ENCODE data around the gene TASOR. TPM values are rescaled to one million over a fixed set of nuclear protein-coding genes. Genes with fewer than 3 reads are reported as not detected.

TASOR gene
- total and polyA plus RNA-seq, 2 of the 8 experiments (the other 6 are each of a cell fraction or from before 2014, with no cell fraction given), result 12.2 to 45.5 TPM

DNA sequence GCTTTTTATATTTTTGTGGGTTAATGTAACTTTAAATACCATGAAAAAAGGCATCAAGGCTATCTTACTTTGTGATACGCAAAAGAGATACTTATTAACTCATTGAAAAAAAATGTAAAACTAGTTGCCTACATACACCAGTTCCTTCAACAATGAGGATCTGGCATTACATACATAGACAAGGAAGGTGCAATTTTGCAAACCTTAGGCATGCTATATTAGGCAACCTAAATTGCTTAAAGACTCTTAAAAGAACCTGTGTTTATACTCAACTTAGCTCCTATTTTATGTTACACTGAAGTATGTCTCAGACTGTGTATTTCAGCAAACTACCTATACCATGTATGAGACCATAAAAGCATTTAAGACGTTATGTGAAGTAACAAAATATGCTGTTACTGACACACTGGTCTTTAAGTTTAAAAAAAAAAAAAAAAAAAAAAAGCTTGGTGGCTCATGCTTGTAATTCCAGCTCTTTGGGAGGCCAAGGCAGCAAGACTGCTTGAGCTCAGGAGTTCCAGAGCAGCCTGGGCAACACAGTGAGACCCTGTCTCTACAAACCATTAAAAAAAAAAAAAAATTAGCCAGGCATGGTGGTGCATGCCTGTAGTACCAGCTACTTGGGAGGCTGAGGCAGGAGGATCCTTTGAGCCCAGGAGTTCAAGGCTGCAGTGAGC is 9.1 kb downstream of the TASOR start:
- Histone ChIP-seq H3K9me3 (ENCODE audit: insufficient read depth in 2 of 2, low read depth in 1 of 2, low read length in 1 of 2) (no peaks in the 10 kb centered on the region), H3K79me2 (ENCODE audit: control insufficient read depth in 1 of 2, insufficient read depth in 2 of 2, low read length in 2 of 2) (peaks cover 0 to 34% of the 10 kb centered on the region in 2 experiments; a peak in 2 of 4 replicates), H3K9ac (replicated peaks in 1 of 4; ENCODE audit: extremely low read depth in 1 of 4, low read depth in 3 of 4, low read length in 3 of 4) (no peak overlapping the region), H3K23ac (ENCODE audit: insufficient read length) (no peak overlapping the region), H4K5ac (ENCODE audit: insufficient read length, low read depth, low read length) (no peak overlapping the region), H4K20me1 (replicated peaks in 1 of 2; ENCODE audit: control insufficient read depth in 1 of 2, insufficient read depth in 2 of 2, low read length in 2 of 2) (no peaks in the 10 kb centered on the region), H2BK20ac (ENCODE audit: low read length) (no peak overlapping the region), H3K36me3 (ENCODE audit: control insufficient read depth in 2 of 4, insufficient read depth in 4 of 4, low read length in 3 of 4) (peaks cover 3 to 36% (median 15%) of the 10 kb centered on the region in 4 experiments; a peak in 6 of 8 replicates), H3K4me3 (ENCODE audit: extremely low read depth in 1 of 4, insufficient read depth in 2 of 4, low read depth in 3 of 4, low read length in 4 of 4) (no peak overlapping the region), H4K8ac (ENCODE audit: extremely low read depth, insufficient read depth, low read length) (no peak overlapping the region), H2AFZ (ENCODE audit: low read length) (no peak overlapping the region), H2BK120ac (replicated peaks; ENCODE audit: low read depth, low read length) (no peak overlapping the region), H3K4ac (replicated peaks; ENCODE audit: insufficient read length, low read depth, low read length) (no peak overlapping the region), H2AK5ac (ENCODE audit: low read depth, low read length) (no peak overlapping the region), H3K4me2 (ENCODE audit: insufficient read depth in 1 of 2, low read depth in 2 of 2, low read length in 2 of 2) (no peak overlapping the region), H3K4me1 (replicated peaks in 1 of 4; ENCODE audit: control insufficient read depth in 3 of 4, insufficient read depth in 4 of 4, low read length in 3 of 4) (no peaks in the 10 kb centered on the region), H3K23me2 (ENCODE audit: low read depth, low read length) (no peaks in the 10 kb centered on the region), H3K14ac (ENCODE audit: insufficient read length) (no peak overlapping the region), H2BK15ac (ENCODE audit: low read length) (no peak overlapping the region), H3K79me1 (ENCODE audit: low read depth, low read length) (no peaks in the 10 kb centered on the region), H2BK5ac (ENCODE audit: low read depth, low read length) (no peak overlapping the region), H4K91ac (replicated peaks; ENCODE audit: insufficient read length, low read length) (no peak overlapping the region), H3K56ac (replicated peaks; ENCODE audit: insufficient read length, low read depth, low read length) (no peak overlapping the region), H3K27ac (ENCODE audit: low read depth, low read length) (no peak overlapping the region), H2BK12ac (ENCODE audit: low read depth, low read length) (no peak overlapping the region), H3K27me3 (replicated peaks in 1 of 4; ENCODE audit: control insufficient read depth in 3 of 4, extremely low read depth in 1 of 4, insufficient read depth in 3 of 4, low read length in 3 of 4) (no peaks in the 10 kb centered on the region), H3K18ac (ENCODE audit: extremely low read depth, low read length) (no peak overlapping the region)
- ChIA-PET CTCF (ENCODE audit: partially characterized antibody) (interaction anchor here (0.6 to 1.2 kb wide), 6 partner anchors 29 to 1535 kb away, joined by 3 to 5 read pairs (median 4); no protein-coding TSS in a partner anchor), POLR2A (ENCODE audit: partially characterized antibody) (interaction anchor here (2.7 kb wide), 1 partner anchor 9 kb away, joined by 14 read pairs; the partner anchor contains the start of gene TASOR)
- no peak for DNase-seq (ENCODE audit: low read depth in 1 of 2, low spot score in 2 of 2)
- WGBS, 2 experiments (ENCODE audit: extremely low coverage in 1 of 2, insufficient coverage in 1 of 2, insufficient read length in 1 of 2, insufficient replicate concordance in 2 of 2, low coverage in 1 of 2, low lambda C conversion rate in 2 of 2, missing lambda C conversion rate in 1 of 2), result 93% methylated on average over 2 of the region's 2 CpGs; no CpG with 5 or more reads in 1 of the 2 experiments
- no peak for FAIRE-seq
- TF ChIP-seq POLR2A (IDR thresholded peaks at IDR 0.05; ENCODE audit: control extremely low read depth in 1 of 2, low read depth in 2 of 2, low read length in 2 of 2) (no peak), CHD2 (IDR thresholded peaks at IDR 0.05; ENCODE audit: low read length) (no peak), EGR1 (IDR thresholded peaks at IDR 0.05; ENCODE audit: borderline replicate concordance, low read depth, low read length) (no peak), SP1 (IDR thresholded peaks at IDR 0.05; ENCODE audit: low read depth, low read length) (no peak)

Data from H1 (cell line).